Neural cell (in vitro differentiated cells): ENCODE results near the gene CYP11A1. TPM values are rescaled to one million over a fixed set of nuclear protein-coding genes. Genes with fewer than 3 reads are reported as not detected.

Source experiments
- H2AFZ ChIP-seq: fragments of 200-600, 300-800 bp; sonication (generic), shearing (Covaris generic); 2 replicates; pipeline ENCODE4 v1.6.0; 2014; ENCODE audit warnings: low read depth, mild to moderate bottlenecking, antibody characterized with exemption, low read length, moderate library complexity
- H3F3A ChIP-seq: fragments of 200-600 bp; shearing (Covaris generic); 2 replicates; pipeline ENCODE4 v1.6.1; 2016; ENCODE audit warnings: mild to moderate bottlenecking, moderate library complexity, mixed read lengths, antibody characterized with exemption, low read length; ENCODE audit not compliant: insufficient read depth, poor library complexity, severe bottlenecking
- H3K27ac ChIP-seq: fragments of 200-600, 300-800 bp; sonication (generic), shearing (Covaris generic); 2 replicates; pipeline ENCODE4 v1.5.1; 2014; ENCODE audit warnings: mild to moderate bottlenecking, low read length, moderate library complexity
- H3K27me3 ChIP-seq: fragments of 300-800, 200-600 bp; sonication (generic), shearing (Covaris generic); 2 replicates; pipeline ENCODE4 v1.6.0; 2014; ENCODE audit warnings: mild to moderate bottlenecking, low read depth, low read length, moderate library complexity; ENCODE audit not compliant: insufficient read depth
- H3K36me3 ChIP-seq: fragments of 300-800, 200-600 bp; sonication (generic), shearing (Covaris generic); 2 replicates; pipeline ENCODE4 v1.5.1; 2014; ENCODE audit warnings: mild to moderate bottlenecking, antibody characterized with exemption, low read length, moderate library complexity; ENCODE audit not compliant: insufficient read depth
- H3K4me2 ChIP-seq: fragments of 300-800, 200-600 bp; sonication (generic), shearing (Covaris generic); 2 replicates; pipeline ENCODE4 v1.6.0; 2014; ENCODE audit warnings: mild to moderate bottlenecking, low read length
- H3K4me3 ChIP-seq: fragments of 300-800, 200-600 bp; sonication (generic), shearing (Covaris generic); 2 replicates; pipeline ENCODE4 v1.5.1; 2014; ENCODE audit warnings: mild to moderate bottlenecking, low read length, moderate library complexity
- H3K79me2 ChIP-seq: fragments of 200-600 bp; shearing (Covaris generic); replicated peaks from 2 replicates; pipeline ENCODE4 v1.6.0; 2014; ENCODE audit warnings: mild to moderate bottlenecking, low read length, moderate library complexity; ENCODE audit not compliant: insufficient read depth
- H3K9ac ChIP-seq: fragments of 300-800, 200-600 bp; sonication (generic), shearing (Covaris generic); 2 replicates; pipeline ENCODE4 v1.6.1; 2016; ENCODE audit warnings: mild to moderate bottlenecking, low read length, mixed read lengths
- H3K9me2 ChIP-seq: fragments of 200-600 bp; shearing (Covaris generic); 2 replicates; pipeline ENCODE4 v1.6.1; 2016; ENCODE audit warnings: mild to moderate bottlenecking, low read length, mixed read lengths; ENCODE audit not compliant: insufficient read depth
- H3K9me3 ChIP-seq: fragments of 200-600, 300-800 bp; sonication (generic), shearing (Covaris generic); 2 replicates; pipeline ENCODE4 v1.6.1; 2016; ENCODE audit warnings: mild to moderate bottlenecking, mixed run types, low read length, moderate library complexity, mixed read lengths
- H4K20me1 ChIP-seq: fragments of 200-600 bp; shearing (Covaris generic); 2 replicates; pipeline ENCODE4 v1.6.1; 2016; ENCODE audit warnings: mild to moderate bottlenecking, mixed run types; ENCODE audit not compliant: insufficient read depth
- EP300 ChIP-seq: fragments of 450-650 bp; conservative IDR thresholded peaks from 2 replicates; pipeline ENCODE4 v1.6.1; 2014; ENCODE audit warnings: antibody characterized with exemption, mild to moderate bottlenecking, moderate library complexity; ENCODE audit not compliant: poor library complexity, severe bottlenecking
- EZH2 ChIP-seq: fragments of 200-600, 300-800 bp; shearing (Covaris generic), sonication (generic); IDR thresholded peaks from 2 replicates; pipeline ENCODE4 v1.6.1; 2014; ENCODE audit warnings: antibody characterized with exemption, low read length, borderline replicate concordance, mild to moderate bottlenecking; ENCODE audit not compliant: insufficient read depth, poor library complexity, severe bottlenecking
- MXI1 ChIP-seq: fragments of 450-650 bp; conservative IDR thresholded peaks from 2 replicates; pipeline ENCODE4 v1.6.1; 2014; ENCODE audit warnings: antibody characterized with exemption, mild to moderate bottlenecking; ENCODE audit not compliant: poor library complexity, severe bottlenecking
- POLR2AphosphoS5 ChIP-seq: IDR thresholded peaks from 2 replicates; pipeline ENCODE4 v1.6.1; 2012
- RAD21 ChIP-seq: fragments of 450-650 bp; conservative IDR thresholded peaks from 2 replicates; pipeline ENCODE4 v1.6.1; 2014; ENCODE audit warnings: antibody characterized with exemption, mild to moderate bottlenecking, moderate library complexity
- SMC3 ChIP-seq: fragments of 450-650 bp; conservative IDR thresholded peaks from 2 replicates; pipeline ENCODE4 v1.6.1; 2014; ENCODE audit warnings: antibody characterized with exemption, mild to moderate bottlenecking, moderate library complexity; ENCODE audit not compliant: poor library complexity
- TAF1 ChIP-seq: IDR thresholded peaks from 2 replicates; pipeline ENCODE4 v1.6.1; 2012; ENCODE audit warnings: low read depth
- polyA plus RNA-seq: library from polyadenylated mRNA; depleted of rRNA; stranded (reverse); fragments of >200 nt; gene quantifications from 2 replicates; pipeline ENCODE4 v1.2.3, GENCODE V29; 2014
- TF ChIP-seq, protein P1 (sequence below): IDR thresholded peaks from 2 replicates; pipeline ENCODE4 v1.6.1; 2012; ENCODE audit warnings: borderline replicate concordance
- TF ChIP-seq, protein P2 (sequence below): fragments of 450-650 bp; IDR thresholded peaks from 2 replicates; pipeline ENCODE4 v1.5.1; 2014; ENCODE audit warnings: antibody characterized with exemption, mild to moderate bottlenecking, moderate library complexity; ENCODE audit not compliant: poor library complexity, severe bottlenecking

The CYP11A1 gene
- polyA plus RNA-seq, 1 donor from 2014 or later, result not detected

DNA sequence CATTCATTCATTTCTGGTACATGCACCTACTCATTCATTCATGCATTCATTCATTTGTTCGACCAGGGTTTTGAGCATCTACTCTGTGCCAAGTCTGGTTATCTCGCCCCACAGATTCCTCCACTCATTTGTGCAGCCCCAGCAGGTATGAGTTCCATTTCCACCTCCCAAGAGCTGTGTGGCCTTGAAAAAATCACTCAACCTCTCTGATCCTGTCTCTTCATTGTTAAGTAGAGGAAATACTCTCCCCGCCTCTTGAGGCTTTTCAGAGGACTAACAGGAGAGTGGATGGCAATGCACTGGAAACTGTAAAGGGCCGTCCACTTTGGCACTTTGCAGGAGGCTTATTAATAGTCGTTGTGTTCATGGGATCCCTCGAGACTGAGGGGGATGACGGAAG is 61.8 kb downstream of the CYP11A1 start:
- no peak for TF ChIP-seq RAD21
- TF ChIP-seq TAF1, result no peak
- TF ChIP-seq, protein P1, sequence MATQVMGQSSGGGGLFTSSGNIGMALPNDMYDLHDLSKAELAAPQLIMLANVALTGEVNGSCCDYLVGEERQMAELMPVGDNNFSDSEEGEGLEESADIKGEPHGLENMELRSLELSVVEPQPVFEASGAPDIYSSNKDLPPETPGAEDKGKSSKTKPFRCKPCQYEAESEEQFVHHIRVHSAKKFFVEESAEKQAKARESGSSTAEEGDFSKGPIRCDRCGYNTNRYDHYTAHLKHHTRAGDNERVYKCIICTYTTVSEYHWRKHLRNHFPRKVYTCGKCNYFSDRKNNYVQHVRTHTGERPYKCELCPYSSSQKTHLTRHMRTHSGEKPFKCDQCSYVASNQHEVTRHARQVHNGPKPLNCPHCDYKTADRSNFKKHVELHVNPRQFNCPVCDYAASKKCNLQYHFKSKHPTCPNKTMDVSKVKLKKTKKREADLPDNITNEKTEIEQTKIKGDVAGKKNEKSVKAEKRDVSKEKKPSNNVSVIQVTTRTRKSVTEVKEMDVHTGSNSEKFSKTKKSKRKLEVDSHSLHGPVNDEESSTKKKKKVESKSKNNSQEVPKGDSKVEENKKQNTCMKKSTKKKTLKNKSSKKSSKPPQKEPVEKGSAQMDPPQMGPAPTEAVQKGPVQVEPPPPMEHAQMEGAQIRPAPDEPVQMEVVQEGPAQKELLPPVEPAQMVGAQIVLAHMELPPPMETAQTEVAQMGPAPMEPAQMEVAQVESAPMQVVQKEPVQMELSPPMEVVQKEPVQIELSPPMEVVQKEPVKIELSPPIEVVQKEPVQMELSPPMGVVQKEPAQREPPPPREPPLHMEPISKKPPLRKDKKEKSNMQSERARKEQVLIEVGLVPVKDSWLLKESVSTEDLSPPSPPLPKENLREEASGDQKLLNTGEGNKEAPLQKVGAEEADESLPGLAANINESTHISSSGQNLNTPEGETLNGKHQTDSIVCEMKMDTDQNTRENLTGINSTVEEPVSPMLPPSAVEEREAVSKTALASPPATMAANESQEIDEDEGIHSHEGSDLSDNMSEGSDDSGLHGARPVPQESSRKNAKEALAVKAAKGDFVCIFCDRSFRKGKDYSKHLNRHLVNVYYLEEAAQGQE, result no peak
- TF ChIP-seq MXI1, result no peak
- no peak for TF ChIP-seq EZH2
- no peak for TF ChIP-seq EP300
- no peak for TF ChIP-seq SMC3
- no peak for TF ChIP-seq POLR2AphosphoS5
- Histone ChIP-seq H3K4me2 (no peak overlapping the region), H3F3A (peaks cover 5% of the 10 kb centered on the region), H3K36me3 (no peaks in the 10 kb centered on the region), H4K20me1 (no peaks in the 10 kb centered on the region), H2AFZ (no peak overlapping the region), H3K27me3 (no peaks in the 10 kb centered on the region), H3K27ac (no peak overlapping the region), H3K79me2 (no peaks in the 10 kb centered on the region), H3K9me3 (no peaks in the 10 kb centered on the region), H3K4me3 (no peak overlapping the region), H3K9ac (peak overlapping the region; percentile 0), H3K9me2 (no peaks in the 10 kb centered on the region)

DNA sequence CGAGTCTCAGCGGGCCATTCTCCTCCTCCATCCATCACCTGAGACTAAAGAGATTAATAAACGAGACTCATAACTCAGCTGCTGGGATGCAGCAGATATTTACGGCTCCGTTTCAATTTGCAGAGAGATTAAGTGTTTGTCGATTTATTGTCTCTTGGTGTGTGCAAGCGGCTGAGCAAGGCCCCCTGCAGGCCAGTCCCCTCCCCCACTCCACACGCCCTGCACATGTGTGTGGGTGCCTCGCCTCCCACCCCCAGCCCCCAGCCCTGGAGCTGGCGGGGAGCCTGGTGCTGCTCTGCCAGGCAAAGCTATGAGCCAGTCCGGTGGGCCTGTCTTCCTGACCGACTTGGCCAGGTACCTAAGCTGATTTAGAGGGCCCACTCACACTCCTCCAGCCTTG is 63.0 kb downstream of the CYP11A1 start:
- TF ChIP-seq EZH2 (no peak), POLR2AphosphoS5 (peak; percentile 10)
- TF ChIP-seq, protein P2, sequence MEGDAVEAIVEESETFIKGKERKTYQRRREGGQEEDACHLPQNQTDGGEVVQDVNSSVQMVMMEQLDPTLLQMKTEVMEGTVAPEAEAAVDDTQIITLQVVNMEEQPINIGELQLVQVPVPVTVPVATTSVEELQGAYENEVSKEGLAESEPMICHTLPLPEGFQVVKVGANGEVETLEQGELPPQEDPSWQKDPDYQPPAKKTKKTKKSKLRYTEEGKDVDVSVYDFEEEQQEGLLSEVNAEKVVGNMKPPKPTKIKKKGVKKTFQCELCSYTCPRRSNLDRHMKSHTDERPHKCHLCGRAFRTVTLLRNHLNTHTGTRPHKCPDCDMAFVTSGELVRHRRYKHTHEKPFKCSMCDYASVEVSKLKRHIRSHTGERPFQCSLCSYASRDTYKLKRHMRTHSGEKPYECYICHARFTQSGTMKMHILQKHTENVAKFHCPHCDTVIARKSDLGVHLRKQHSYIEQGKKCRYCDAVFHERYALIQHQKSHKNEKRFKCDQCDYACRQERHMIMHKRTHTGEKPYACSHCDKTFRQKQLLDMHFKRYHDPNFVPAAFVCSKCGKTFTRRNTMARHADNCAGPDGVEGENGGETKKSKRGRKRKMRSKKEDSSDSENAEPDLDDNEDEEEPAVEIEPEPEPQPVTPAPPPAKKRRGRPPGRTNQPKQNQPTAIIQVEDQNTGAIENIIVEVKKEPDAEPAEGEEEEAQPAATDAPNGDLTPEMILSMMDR, result peak; percentile 14
- H3K36me3 ChIP-seq, result no peaks in the 10 kb centered on the region
- no peaks in the 10 kb centered on the region for H4K20me1 ChIP-seq
- H2AFZ ChIP-seq, result no peak overlapping the region
- peak overlapping the region; percentile 62 for H3K9ac ChIP-seq
- peaks cover 5% of the 10 kb centered on the region for H3F3A ChIP-seq
- H3K27ac ChIP-seq, result peak overlapping the region; percentile 86
- no peak overlapping the region for H3K4me2 ChIP-seq
- H3K9me2 ChIP-seq, result no peaks in the 10 kb centered on the region
- H3K79me2 ChIP-seq, result no peaks in the 10 kb centered on the region
- no peaks in the 10 kb centered on the region for H3K27me3 ChIP-seq
- no peaks in the 10 kb centered on the region for H3K9me3 ChIP-seq
- peak overlapping the region; percentile 9 for H3K4me3 ChIP-seq
